HG02938 (cell line): ENCODE measurements around the gene AP1S1.

ENCODE experiments used
- ATAC-seq: cut with Tn5 transposase; IDR thresholded peaks from one replicate; pipeline ENCODE4 v1.9.1; 2021; ENCODE audit warnings: mild to moderate bottlenecking, moderate library complexity; ENCODE audit not compliant: unreplicated experiment

AP1S1 gene

DNA sequence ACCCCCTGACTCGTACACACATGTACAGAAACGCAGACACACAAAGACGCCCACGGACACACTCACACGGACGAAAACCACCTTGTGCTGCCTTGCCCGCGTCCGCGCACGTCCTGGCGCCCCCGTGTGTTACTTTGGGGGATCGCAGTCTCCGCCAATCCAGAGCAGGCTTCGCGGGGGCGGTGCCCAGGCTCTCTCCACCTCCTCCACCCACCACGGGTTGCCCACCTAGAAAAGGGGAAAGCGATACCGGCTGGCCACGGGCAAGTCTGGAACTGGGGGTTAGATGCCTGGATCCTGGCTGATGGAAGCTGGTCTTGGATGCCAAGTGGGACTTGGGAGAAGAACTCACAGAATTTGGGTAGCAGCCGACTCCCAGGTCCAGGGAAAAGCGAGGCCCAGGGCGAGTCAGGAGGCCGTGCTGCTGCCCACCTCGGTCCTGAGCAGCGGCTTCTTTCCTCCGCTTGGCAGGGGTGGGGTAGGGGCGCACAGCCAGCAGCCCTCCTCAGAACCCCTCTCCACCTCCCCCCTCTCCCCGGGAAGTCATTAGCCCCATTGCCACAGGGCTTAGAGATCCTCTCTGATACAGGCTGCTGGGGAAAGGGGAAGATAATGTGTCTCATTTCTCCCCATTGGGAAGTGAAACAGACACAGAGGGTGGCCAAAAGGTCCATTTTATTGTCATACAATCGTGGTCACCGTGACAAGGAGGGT, 15.7 kb downstream of the AP1S1 start:
- ATAC-seq, result no peak

DNA sequence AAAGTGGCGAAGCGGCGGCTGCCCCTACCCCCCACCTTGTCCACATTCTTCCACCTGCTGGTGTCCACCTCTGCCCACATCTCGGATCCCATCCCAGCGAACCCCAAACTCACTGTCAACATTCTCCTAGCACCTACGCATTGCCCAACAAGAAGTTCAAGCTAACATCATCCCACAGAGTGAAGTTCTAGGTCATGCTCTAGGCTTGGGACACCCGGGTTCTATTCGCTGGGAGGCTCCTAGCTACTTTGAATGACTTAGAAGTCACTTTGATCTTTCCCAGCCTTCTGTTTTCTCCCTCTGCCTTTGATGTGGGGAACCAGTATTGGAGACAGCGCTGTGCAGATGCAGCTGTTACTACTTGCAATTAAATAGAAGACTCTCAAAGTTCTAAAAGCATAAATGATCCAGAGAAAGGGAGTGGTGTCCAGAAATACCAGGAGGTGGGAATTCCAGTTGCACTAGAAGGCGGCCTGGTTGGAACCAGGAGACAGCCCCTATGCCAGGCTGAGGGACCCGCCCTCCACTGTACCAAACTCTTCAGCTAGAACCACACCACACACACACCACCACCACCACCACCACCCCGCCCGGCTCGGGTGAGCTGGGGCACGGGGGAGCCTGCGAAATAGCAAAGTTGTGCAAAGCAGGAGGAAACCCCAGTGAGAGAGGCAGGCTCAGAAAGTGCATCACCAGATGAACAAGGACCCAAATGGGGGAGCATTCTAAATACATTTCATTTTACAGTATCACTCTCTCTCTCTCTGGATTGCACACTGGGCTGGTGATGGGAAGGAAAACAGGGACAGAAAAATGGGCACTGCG, 16.6 kb downstream of the AP1S1 start:
- no peak for ATAC-seq

DNA sequence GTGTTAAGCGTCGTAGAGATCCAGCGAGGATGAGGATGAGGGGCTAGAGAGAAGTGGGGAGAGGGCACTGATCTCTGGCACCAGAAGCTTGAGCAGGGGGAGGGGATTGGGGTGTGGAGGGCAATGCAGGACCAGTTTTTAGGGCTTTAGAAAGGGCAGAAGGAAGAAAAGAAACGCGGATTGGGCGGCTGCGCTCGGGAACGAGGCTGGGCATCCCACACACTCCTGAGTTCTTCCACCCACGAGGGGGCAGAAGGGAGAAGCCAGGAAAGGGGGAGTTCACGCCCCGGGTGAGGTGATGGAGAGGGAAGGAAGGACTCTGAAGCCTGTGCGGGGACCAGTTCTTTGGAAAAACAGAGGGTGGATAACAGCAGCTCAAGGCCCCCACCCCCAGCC, 17.2 kb downstream of the AP1S1 start:
- no peak for ATAC-seq

DNA sequence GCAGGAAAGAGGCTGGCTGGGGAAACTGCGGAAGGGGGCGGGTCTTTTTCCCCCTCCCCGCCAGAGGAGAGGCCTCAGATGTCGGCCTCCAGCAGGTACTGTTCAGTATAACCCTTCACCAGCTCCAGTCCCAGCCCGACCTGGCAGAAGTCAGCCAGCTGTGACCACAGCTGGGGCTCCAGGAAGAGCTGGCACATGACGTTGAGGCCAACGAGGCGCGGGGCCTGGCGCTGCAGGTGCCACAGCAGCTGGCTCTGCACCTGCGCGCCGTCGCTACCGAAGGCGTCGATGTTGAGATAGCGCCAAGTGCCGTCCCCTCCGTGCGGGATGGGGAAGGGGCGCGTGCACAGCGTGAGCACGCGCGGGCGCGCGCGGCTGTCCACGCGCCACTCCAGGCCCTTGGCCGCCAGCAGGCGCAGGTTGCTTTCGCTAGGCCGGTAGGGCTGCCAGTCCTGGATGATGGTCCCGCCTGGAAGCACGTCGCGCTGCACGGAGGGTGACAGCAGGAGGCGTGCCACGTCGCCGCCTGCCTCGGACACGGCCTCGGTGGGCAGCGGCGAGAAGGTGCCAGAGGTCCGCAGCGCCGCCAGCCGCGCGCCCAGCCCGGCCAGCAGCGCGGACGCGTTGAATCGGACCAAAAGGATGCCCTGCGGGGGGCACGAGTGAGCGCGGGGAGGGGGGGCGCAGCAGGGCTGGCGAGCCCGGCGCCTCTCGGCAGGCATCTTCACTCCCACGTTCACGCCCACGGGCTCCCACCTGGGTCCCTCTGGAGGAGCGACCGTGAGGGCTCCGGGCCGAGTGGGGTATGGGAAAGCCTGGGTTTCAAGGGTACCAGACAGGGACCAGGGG, 18.0 kb downstream of the AP1S1 start:
- ATAC-seq, result no peak

DNA sequence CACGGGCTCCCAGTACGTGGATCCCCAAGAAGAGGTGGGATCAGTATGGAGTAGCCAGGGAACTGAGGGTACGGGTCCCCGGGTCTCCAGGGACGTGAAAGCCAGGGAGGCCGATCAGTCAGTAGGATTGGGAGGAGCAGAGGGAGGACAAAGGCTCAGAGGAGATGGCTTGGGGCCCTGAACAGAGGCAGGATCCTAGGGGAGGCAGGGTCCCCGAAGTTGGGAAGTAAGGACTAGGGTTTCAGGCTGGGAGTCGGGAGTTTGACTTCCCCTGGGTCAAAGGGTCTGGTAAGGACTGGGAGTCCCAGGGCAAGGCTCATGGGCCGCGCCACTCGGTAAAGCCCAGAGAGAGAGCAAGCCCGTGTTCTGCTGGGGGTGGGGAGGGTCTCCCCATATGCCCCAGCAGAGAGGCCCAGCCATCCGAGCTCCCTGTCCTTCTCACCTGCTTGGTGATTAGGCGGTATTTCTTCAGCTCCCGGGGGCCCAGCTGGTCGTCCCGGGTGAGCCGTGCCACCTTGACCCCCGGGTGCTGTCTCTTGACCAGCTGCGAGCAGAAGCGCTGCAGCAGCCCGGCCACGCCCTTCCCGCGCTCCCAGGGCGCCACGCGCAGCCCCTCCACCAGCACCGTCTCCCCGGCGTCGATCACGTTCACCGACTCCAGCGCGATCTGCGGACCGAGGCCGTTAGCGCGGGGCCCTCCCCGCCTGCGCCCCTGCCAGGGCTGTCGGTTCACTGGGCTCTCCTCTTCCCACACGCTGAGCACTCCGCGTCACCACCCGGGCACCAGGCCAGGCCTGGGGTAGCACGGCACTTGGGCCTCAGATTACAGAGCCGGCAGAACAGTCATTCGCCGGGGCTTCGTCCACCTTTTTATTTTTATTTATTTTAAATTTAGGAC, 18.8 kb downstream of the AP1S1 start:
- no peak for ATAC-seq

- ATAC-seq, result no peak
These were observed 19.5 kb downstream of the AP1S1 start for GRCh38 chr7:101173752-101174244.

GRCh38 chr7:101174322-101174854, 20.1 kb downstream of the AP1S1 start:
- no peak for ATAC-seq

DNA sequence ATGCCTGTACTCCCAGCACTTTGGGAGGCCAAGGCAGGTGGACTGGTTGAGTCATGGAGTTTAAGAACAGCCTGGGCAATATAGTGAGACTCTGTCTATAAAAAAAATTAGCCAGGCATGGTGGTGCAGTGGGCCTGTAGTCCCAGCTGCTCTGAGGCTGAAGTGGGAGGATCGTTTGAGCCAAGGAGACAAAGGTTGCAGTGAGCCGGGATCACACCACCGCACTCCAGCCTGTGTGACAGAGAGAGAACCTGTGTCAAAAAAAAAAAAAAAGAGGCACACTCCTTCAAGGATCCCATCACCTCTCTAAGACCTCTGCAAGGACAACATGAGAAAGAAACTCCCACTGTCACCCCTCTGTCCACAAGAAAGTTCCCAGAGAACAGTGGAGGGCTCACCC, 21.4 kb downstream of the AP1S1 start:
- no peak for ATAC-seq

DNA sequence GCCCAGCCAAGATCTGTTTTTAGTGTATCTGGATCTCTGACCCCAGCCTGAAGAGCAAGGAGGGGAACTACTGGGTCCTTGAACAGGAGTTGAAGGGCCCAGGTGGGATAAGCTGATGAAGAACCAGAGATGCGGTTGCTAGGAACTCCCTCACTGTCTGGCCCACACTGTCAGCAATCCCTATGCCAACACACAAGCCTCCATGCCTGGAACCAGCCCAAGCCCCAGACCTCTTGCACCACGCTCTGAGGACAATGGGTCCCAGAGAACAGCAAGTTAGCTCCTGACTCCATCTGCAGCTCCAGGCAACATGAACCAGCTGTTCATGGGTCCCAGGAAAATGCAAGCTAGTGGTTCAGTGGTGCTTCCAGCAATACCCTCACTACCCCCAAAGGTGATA, 23.4 kb downstream of the AP1S1 start:
- no peak for ATAC-seq

GRCh38 chr7:101179117-101179516, 24.8 kb downstream of the AP1S1 start:
- ATAC-seq, result no peak

DNA sequence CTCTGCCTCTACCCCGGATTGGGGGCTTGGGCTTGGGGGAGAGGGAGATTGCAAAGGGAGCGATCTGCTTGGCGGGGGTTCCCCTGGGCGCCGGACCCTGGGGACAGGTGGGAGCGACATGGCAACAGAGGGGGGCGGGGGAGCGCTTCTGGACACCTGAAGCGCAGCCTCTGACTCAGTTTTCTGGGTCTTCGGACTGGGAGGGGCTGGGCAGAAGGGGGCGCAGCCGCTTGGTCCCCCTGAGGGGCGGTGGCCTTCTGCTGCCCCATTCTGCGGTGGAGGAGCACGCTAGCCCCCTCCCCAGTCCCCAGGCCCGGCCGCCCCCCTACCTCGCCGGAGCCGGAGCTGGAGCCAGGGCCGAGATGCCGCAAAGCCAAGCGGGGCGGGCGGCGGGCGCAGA, 25.4 kb downstream of the AP1S1 start:
- ATAC-seq, result no peak

DNA sequence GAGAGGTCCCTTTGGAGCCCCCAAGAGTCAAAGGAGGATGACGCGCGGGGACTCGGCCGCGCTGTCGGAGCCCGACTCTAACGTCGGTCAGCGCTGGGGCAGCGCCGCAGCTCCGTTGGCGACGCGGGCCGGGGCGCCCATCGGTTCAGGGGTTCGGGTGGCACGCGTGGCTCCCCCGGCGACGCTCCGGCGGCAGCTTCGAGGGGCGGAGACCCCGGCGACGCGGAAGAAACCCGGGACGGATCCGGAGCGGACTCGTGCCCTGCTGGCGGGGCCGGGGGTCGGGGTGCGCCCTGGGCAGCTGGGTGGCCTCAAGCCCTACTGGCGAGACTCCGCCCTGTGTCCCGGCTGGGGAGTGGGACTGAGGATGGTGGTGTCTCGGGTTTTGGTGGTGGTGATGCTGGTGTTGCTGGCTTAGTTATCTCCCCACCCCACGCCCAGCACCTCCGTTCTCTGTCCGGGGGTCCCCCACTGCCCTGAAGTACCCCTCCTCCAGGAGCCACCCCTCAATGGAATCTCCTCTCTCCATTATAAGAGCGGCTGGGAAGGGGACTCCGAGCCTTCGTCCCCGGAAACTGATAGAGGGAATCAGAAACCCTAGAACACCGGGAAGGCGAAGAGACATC, 26.0 kb downstream of the AP1S1 start, which contains the start of gene NAT16:
Gene NAT16 (minus strand): TSS at position 164 of the 626 bp plus-strand sequence. CDS start 5,486 bp downstream, outside the sequence.
- no peak for ATAC-seq

- no peak for ATAC-seq
These were observed 31.1 kb downstream of the AP1S1 start for GRCh38 chr7:101185258-101185839.

GRCh38 chr7:101186194-101186593, 31.9 kb downstream of the AP1S1 start:
- no peak for ATAC-seq

- no peak for ATAC-seq
These were observed 32.7 kb downstream of the AP1S1 start for GRCh38 chr7:101186844-101187428.

- ATAC-seq, result no peak
These were observed 34.8 kb downstream of the AP1S1 start for GRCh38 chr7:101189109-101189508.

GRCh38 chr7:101195884-101196283, 41.6 kb downstream of the AP1S1 start:
- ATAC-seq, result no peak

- ATAC-seq, result no peak
These were observed 43.7 kb downstream of the AP1S1 start for GRCh38 chr7:101197991-101198390.

GRCh38 chr7:101198476-101198875, 44.2 kb downstream of the AP1S1 start:
- ATAC-seq, result no peak
